Lung (tissue), 12 donors: ENCODE results near the gene PHOX2A. TPM values are rescaled to one million over a fixed set of nuclear protein-coding genes. Genes with fewer than 3 reads are reported as not detected.

Experiments used
- ATAC-seq: fragments of 200-7000 bp; cut with Tn5 transposase; one replicate; pipeline ENCODE4 v1.9.1; 2020; ENCODE audit warnings: moderate number of reproducible peaks; ENCODE audit not compliant: insufficient read depth, low FRiP score
- DNase-seq, 3 donors: peaks; one replicate each; pipeline ENCODE4 v3.0.0-alpha.2; 2013 to 2017
- H3K27ac ChIP-seq, 2 donors: one replicate each; pipeline ENCODE4 v1.5.1; 2013; ENCODE audit warnings: mild to moderate bottlenecking in 2 of 2, moderate library complexity in 2 of 2, control low read depth in 1 of 2, inconsistent platforms in 1 of 2, low read depth in 1 of 2, low read length in 1 of 2
- H3K27me3 ChIP-seq, 3 donors: one replicate each; pipeline ENCODE4 v1.5.1; 2013; ENCODE audit warnings: low read length in 2 of 3; ENCODE audit not compliant: control insufficient read depth in 3 of 3, insufficient read depth in 3 of 3
- H3K36me3 ChIP-seq, 4 donors: one replicate each; pipeline ENCODE4 v1.5.1; 2013; ENCODE audit warnings: low read length in 4 of 4, mild to moderate bottlenecking in 1 of 4, moderate library complexity in 1 of 4; ENCODE audit not compliant: control insufficient read depth in 4 of 4, insufficient read depth in 4 of 4
- H3K4me1 ChIP-seq, 5 donors: one replicate each; pipeline ENCODE4 v1.5.1; 2013; ENCODE audit warnings: low read length in 5 of 5, mild to moderate bottlenecking in 2 of 5, moderate library complexity in 1 of 5; ENCODE audit not compliant: control insufficient read depth in 5 of 5, insufficient read depth in 5 of 5
- H3K4me3 ChIP-seq: one replicate; pipeline ENCODE4 v1.5.1; 2013; ENCODE audit warnings: mild to moderate bottlenecking, control low read depth, moderate library complexity
- H3K9ac ChIP-seq, 2 donors: one replicate each; pipeline ENCODE4 v1.5.1; 2013; ENCODE audit warnings: low read length in 2 of 2, control low read depth in 1 of 2; ENCODE audit not compliant: insufficient read depth in 1 of 2
- H3K9me3 ChIP-seq, 4 donors: one replicate each; pipeline ENCODE4 v1.5.1; 2013; ENCODE audit warnings: low read length in 3 of 4, mild to moderate bottlenecking in 1 of 4, moderate library complexity in 1 of 4; ENCODE audit not compliant: control insufficient read depth in 4 of 4, insufficient read depth in 3 of 4
- CTCF ChIP-seq: IDR thresholded peaks from 2 replicates; pipeline ENCODE4 v1.5.1; 2012; ENCODE audit warnings: mild to moderate bottlenecking; ENCODE audit errors: control extremely low read depth, extremely low read depth
- WGBS, 2 donors: extraction: QIAGEN DNeasy Blood & Tissue Kit; methylation state at CpG; one replicate each; pipeline ENCODE4 v1.1.7; 2013; 5-methylcytosine and 5-hydroxymethylcytosine counted together
- polyA plus RNA-seq, 2 donors: library from polyadenylated mRNA; stranded (reverse); fragments of 200-250 nt; gene quantifications; one replicate each; pipeline ENCODE4 v1.2.1, GENCODE V29; 2013
- total RNA-seq, 2 donors: library from RNA; depleted of rRNA in 1 of 2; stranded (reverse); fragments of >200 nt in 1 of 2; gene quantifications; one replicate each; pipeline ENCODE4 v1.2.1, GENCODE V29; 2014 to 2021
- donor health status: control.
- donor health status: control.
- donor health status: Bipolar disorder and iron deficiency.
- donor health status: healthy.
- donor health status: DM: yes; HTN: yes; CAD: no.

PHOX2A gene
- total and polyA plus RNA-seq, 4 donors = not detected

- Histone ChIP-seq H3K4me3 (no peak overlapping the region), H3K9ac (no peak overlapping the region), H3K27ac (no peak overlapping the region), H3K9me3 (peaks cover 0 to 2% (median 0%) of the 10 kb centered on the region in 4 donors), H3K4me1 (peaks cover 0 to 29% (median 15%) of the 10 kb centered on the region in 5 donors), H3K36me3 (peaks cover 0 to 11% (median 7%) of the 10 kb centered on the region in 4 donors), H3K27me3 (peaks cover 0 to 65% (median 59%) of the 10 kb centered on the region in 3 donors)
- DNase-seq = no peak
- ATAC-seq = no peak
- no peak for TF ChIP-seq CTCF
- WGBS, 2 donors = 95 to 98% methylated on average over 2 of the region's 2 CpGs
These were observed 1.8 kb downstream of the PHOX2A start for GRCh38 chr11:72242141-72242540.

- no peak overlapping the region for H3K4me3 ChIP-seq
- WGBS, 2 donors = 15 to 22% methylated on average over 17 to 20 of the region's 20 CpGs
- no peak overlapping the region for H3K27ac ChIP-seq
- H3K27me3 ChIP-seq = peaks cover 0 to 58% (median 51%) of the 10 kb centered on the region in 3 donors
- H3K9ac ChIP-seq = no peak overlapping the region
- H3K4me1 ChIP-seq = peaks cover 0 to 29% (median 15%) of the 10 kb centered on the region in 5 donors
- H3K36me3 ChIP-seq = peaks cover 0 to 17% (median 10%) of the 10 kb centered on the region in 4 donors
- ATAC-seq (no peak), DNase-seq (no peak)
- H3K9me3 ChIP-seq = peaks cover 0 to 2% (median 0%) of the 10 kb centered on the region in 4 donors
- TF ChIP-seq CTCF = no peak
These were observed 2.6 kb downstream of the PHOX2A start for GRCh38 chr11:72241291-72241781.

DNA sequence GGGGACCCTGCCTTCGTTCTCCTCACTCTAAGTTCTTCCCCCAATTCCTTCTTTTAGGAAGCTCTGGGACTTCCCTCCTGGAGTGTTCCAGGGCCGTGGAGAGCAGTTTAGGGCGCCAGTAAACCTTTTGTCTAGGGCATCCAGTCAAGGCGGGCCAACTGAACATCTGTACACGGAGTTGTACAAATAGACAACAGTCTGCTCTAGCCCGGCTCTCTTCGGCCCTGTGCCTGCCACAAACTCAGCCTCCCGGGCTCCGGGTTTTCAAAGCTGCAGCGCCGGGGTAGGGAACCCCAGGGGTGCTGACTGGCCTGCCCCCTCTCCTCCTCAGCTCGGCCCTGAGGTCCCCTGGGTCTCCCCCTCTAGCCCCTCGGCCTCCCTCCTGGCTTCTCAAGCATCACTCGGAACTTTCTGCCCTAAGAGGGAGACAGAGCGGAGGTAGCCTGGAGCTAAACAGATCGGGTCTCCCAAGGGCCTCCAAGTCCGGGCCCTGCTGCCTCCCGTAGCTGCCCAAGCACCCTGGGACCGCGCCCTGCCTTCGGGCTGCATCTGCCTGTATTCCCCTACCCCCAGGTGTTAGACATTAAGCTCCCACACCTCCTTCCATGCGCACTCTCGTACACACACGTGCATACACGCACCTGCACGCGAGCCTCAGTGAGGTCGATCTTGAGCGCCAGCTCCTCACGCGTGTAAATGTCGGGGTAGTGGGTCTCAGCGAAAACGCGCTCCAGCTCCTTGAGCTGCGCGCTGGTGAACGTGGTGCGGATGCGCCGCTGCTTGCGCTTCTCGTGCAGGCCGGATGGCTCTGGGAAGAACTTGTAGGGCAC lies 3.3 kb downstream of the PHOX2A start:
- Histone ChIP-seq H3K4me3 (no peak overlapping the region), H3K9ac (no peak overlapping the region), H3K4me1 (peaks cover 0 to 29% (median 15%) of the 10 kb centered on the region in 5 donors), H3K27ac (no peak overlapping the region), H3K36me3 (peaks cover 0 to 24% (median 12%) of the 10 kb centered on the region in 4 donors), H3K9me3 (peaks cover 0 to 2% (median 0%) of the 10 kb centered on the region in 4 donors), H3K27me3 (peaks cover 0 to 51% (median 45%) of the 10 kb centered on the region in 3 donors)
- WGBS, 2 donors = 5 to 13% methylated on average over 44 of the region's 44 CpGs
- TF ChIP-seq CTCF = no peak
- ATAC-seq = no peak
- peak; percentile 27 to 41 (median 39) for DNase-seq
